ENCODE data around the gene MGST1.
A peak's percentile ranks its signal among the peaks of the same experiment; 100 is the strongest.

DNA sequence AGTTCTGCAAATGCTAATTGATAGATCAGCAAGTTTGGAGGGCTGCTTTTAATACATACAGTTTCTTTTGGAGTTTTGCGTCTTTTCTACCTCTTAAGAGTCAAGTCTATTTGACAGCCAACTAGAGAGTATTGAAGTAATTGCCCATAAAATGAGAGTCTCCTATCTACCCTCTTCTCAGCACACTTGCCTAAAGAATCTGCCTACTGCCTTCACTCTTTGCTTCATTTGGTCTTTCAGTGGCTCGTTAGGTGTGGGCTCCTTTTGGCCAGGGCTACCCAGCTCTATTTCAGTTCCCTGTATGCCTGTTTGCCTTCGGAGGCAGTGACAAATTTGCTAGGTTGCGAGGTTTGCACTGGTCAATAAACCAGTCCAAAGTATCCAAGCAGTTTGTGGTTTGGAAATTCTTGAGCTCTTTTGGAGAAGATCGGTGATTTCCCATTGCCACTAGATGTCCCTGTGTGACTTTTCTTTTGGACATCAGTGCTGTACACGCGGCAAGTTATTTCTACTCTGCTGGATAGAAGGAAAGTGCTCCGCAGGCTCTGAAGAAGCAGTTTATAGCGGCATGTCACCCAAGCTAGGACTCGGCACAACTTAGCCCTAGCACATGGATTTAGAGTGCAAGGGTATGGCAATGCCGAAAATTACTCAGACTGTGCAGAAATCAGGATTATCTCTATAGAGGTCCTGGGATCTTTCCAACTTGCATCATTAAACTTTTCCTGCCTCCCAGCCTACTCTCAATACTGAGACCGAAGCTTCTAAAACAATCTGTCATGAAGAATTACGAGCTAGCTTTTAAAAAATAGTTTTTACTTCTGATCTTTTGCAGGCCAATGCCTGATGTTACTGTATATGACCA, 38.6 kb downstream of the MGST1 start:
- TF ChIP-seq CTCF (optimal IDR thresholded peaks at IDR 0.05 in 1 of 3, IDR thresholded peaks at IDR 0.05 in 1 of 3, conservative IDR thresholded peaks at IDR 0.05 in 1 of 3; ENCODE audit: extremely low read depth in 1 of 3, insufficient read depth in 2 of 3, low read length in 3 of 3) (peak; percentile 17 to 37 (median 20)), EZH2 (IDR thresholded peaks at IDR 0.05; ENCODE audit: low read length) (no peak)
